ENCODE data around the gene SMAD6. TPM values are rescaled to one million over a fixed set of nuclear protein-coding genes. Genes with fewer than 3 reads are reported as not detected.

SMAD6 gene
- total and polyA plus RNA-seq, 11 donors, result 10.4 to 65.9 (median 20.6) TPM

- intact Hi-C loops (cut with DNase I), result no loop called here
- DNase-seq (no peak), ATAC-seq (no peak)
- no peak overlapping the region for H3K4me3 ChIP-seq
- H3K9me3 ChIP-seq, result no peaks in the 10 kb centered on the region
- H3K4me1 ChIP-seq, result peaks cover 0 to 82% (median 20%) of the 10 kb centered on the region in 12 donors
- no peak overlapping the region for H3K27ac ChIP-seq
- no peaks in the 10 kb centered on the region for H3K27me3 ChIP-seq
- TF ChIP-seq POLR2A (IDR thresholded peaks at IDR 0.05), result no peak
- TF ChIP-seq, protein P1, sequence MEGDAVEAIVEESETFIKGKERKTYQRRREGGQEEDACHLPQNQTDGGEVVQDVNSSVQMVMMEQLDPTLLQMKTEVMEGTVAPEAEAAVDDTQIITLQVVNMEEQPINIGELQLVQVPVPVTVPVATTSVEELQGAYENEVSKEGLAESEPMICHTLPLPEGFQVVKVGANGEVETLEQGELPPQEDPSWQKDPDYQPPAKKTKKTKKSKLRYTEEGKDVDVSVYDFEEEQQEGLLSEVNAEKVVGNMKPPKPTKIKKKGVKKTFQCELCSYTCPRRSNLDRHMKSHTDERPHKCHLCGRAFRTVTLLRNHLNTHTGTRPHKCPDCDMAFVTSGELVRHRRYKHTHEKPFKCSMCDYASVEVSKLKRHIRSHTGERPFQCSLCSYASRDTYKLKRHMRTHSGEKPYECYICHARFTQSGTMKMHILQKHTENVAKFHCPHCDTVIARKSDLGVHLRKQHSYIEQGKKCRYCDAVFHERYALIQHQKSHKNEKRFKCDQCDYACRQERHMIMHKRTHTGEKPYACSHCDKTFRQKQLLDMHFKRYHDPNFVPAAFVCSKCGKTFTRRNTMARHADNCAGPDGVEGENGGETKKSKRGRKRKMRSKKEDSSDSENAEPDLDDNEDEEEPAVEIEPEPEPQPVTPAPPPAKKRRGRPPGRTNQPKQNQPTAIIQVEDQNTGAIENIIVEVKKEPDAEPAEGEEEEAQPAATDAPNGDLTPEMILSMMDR (IDR thresholded peaks at IDR 0.05), result no peak
- 76 to 92% (median 91%) methylated on average over 4 of the region's 4 CpGs for WGBS, 4 donors
- H3K36me3 ChIP-seq, result peaks cover 0 to 69% (median 16%) of the 10 kb centered on the region in 9 donors
Measured at GRCh38 chr15:66721501-66721937, 19.5 kb downstream of the SMAD6 start.

DNA sequence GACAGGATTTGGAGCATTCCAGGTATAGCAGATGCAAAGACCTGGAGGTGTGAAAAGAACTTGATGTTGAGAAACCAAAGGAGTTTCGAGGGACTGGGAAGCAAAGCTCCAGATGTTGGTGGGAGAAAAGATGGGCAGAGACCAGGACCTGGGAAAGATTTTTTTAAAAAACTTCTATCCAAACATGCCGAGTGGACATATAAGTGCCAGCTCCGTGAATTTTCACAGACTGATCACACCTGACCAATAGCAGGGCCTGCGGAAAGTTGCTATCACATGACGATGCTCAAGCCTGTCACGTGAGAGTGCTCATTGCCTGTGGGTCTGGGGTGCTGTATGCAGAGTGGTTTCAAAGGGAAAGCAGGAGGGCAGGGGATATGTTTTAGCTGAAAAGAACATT, 19.9 kb downstream of the SMAD6 start:
- peaks cover 0 to 66% (median 11%) of the 10 kb centered on the region in 9 donors for H3K36me3 ChIP-seq
- intact Hi-C loops (cut with DNase I), result no loop called here
- no peak overlapping the region for H3K4me3 ChIP-seq
- ATAC-seq (no peak), DNase-seq (no peak)
- H3K27me3 ChIP-seq, result no peaks in the 10 kb centered on the region
- H3K4me1 ChIP-seq, result peaks cover 0 to 77% (median 20%) of the 10 kb centered on the region in 12 donors
- TF ChIP-seq POLR2A (IDR thresholded peaks at IDR 0.05), result no peak
- TF ChIP-seq, protein P1 (IDR thresholded peaks at IDR 0.05), result no peak
- H3K9me3 ChIP-seq, result no peaks in the 10 kb centered on the region
- 53 to 89% (median 83%) methylated on average over 6 of the region's 6 CpGs for WGBS, 4 donors
- H3K27ac ChIP-seq, result no peak overlapping the region

- 69 to 76% (median 72%) methylated on average over 5 of the region's 5 CpGs for WGBS, 4 donors
- intact Hi-C loops (cut with DNase I), result no loop called here
- no peaks in the 10 kb centered on the region for H3K27me3 ChIP-seq
- no peak for ATAC-seq
- no peak overlapping the region for H3K4me3 ChIP-seq
- TF ChIP-seq POLR2A (IDR thresholded peaks at IDR 0.05), result no peak
- TF ChIP-seq, protein P1 (IDR thresholded peaks at IDR 0.05), result no peak
- peaks cover 0 to 73% (median 17%) of the 10 kb centered on the region in 12 donors for H3K4me1 ChIP-seq
- no peaks in the 10 kb centered on the region for H3K9me3 ChIP-seq
- peak in 1 of 5 donors; percentile 22 for DNase-seq
- H3K27ac ChIP-seq, result no peak overlapping the region
- peaks cover 0 to 61% (median 5%) of the 10 kb centered on the region in 9 donors for H3K36me3 ChIP-seq
Measured at GRCh38 chr15:66722757-66723540, 20.9 kb downstream of the SMAD6 start.

DNA sequence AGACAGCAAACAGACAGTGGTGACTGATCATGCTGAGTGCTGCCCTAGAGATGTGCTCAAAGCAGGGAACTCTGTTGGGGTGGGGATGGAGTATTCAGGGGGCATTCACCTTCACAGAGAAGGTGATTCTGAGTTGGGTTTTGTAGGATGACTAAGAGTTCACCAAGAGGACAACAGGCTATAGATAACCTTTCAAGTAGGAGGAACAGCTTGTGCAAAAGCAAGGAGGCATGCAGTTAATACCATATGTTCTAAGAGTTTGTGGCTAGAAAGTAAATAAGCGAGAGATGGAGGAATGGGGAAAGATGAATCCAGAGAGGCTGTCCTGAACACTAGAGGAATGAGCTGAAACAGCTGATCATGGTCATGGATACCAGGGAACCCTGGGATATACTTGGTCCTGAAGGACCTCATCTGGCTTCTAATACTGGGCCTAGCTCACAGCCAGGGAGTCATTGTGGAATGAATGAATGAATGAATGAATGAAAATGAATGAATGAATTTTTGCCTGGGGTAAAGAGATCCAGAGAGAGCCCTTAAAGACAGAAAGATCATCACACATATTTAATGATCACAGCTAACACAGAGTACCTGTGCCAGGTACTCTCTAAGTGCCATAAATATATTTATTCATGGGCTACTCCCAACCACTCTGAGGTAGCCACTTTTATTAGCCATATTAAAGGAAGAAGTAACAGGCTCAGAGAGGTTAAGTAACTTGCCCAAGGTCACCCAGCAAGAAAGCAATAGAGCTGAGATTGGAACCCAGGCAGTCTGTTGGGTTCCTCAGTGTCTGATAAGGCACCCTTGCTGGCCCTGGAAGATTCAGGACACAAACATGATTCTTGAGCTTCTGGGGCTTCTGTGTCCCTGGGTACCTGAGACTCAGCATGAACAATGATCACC, 22.0 kb downstream of the SMAD6 start:
- intact Hi-C loops (cut with DNase I), result no loop called here
- peak in 1 of 5 donors; percentile 14 for DNase-seq
- no peaks in the 10 kb centered on the region for H3K9me3 ChIP-seq
- H3K4me3 ChIP-seq, result no peak overlapping the region
- TF ChIP-seq POLR2A (IDR thresholded peaks at IDR 0.05), result no peak
- TF ChIP-seq, protein P1 (IDR thresholded peaks at IDR 0.05), result no peak
- 96 to 100% (median 97%) methylated on average over 1 of the region's 1 CpG for WGBS, 4 donors
- H3K27me3 ChIP-seq, result no peaks in the 10 kb centered on the region
- H3K4me1 ChIP-seq, result peaks cover 0 to 73% (median 14%) of the 10 kb centered on the region in 12 donors
- ATAC-seq, result no peak
- no peak overlapping the region for H3K27ac ChIP-seq
- H3K36me3 ChIP-seq, result peaks cover 0 to 51% (median 2%) of the 10 kb centered on the region in 9 donors

Measured in heart left ventricle (tissue), 16 donors.